UCSD-AML1 (cell line): ENCODE data around the gene NOL6.
"Not testable (repeated sequence)": the region's sequence is repeated elsewhere in the genome, so short reads cannot be mapped to it uniquely, and the experiment has no call there.

Experiments
- DNase-seq: peaks from one replicate; lab custom pipeline; 2025; ENCODE audit not compliant: unreplicated experiment; lab: John Stamatoyannopoulos, UW

Gene NOL6

DNA sequence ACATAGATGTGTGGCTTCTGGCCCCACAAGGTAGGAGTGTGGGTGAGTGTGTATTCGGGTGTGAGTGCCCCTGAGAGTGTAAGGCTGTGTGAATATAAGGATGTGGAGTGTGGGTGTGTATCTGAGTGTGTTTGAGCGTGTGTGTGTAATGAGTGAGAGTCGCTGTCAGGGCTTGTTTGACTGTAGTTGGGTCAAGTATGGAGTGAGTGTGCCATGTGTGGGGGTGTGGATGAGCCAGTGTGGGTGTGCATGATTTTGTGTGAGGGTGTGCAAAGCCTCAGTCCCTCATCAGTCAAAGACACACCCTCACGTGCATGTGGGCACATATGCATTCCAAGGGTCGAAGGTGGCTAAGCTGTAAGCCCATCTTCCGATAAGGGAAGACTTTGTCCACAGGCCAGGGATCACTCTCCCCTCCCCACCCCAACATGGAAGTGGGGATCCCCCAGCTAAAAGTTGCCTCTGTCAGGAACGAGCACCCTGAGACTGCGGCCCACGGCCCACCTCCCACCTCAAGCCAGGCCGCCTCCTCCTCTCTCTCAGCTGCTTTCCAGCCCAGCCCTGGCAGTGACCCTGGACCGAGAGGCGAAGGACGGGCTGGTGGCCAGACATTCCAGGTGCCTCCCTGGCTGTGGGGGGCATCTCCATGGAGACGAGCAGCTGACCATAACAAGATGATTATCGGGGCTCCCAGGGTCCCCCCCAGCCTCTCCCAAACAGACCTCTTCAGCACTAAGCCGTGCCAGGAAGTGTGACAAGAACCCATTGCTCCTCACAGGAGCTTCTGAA, 39.2 kb downstream of the NOL6 start:
- no peak for DNase-seq

DNA sequence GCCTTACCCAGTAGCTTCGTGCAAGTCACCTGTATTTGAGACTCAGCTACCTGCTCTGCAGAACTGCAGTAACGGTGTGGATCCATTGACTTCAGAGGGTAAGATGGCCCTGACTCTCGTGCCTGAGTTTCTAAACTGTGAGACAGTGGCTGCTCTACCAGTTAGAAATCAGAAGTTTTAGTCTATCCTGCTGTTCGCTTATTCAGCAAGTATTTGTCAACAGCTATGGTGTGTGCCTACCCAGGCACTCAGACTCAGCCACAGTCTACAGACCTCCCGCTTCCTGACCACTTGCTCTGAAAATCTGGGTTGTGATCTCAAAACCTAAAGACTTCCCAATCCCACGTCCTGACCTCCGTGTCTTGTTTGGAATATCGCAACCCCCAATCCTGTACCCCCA, 39.9 kb downstream of the NOL6 start:
- no peak for DNase-seq

DNA sequence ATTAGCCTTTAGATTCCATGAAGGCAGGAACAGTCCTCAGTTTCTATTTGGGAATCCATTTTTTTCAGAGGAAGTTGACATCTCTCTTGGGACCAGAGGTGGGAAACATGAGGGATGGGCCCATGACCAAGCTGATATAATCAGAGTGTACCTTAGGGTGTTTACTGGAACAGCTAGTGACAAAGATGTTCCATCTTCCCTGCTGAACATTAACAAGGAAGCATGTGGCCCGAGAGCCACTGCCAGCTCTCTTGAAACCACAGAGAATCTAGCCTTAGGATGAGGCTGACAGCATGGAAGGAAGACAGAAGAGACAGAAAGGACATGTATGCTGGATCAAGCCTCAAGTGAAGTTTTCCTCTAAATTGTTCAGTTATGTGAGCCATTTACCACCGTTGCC, 42.3 kb downstream of the NOL6 start:
- no peak for DNase-seq

DNA sequence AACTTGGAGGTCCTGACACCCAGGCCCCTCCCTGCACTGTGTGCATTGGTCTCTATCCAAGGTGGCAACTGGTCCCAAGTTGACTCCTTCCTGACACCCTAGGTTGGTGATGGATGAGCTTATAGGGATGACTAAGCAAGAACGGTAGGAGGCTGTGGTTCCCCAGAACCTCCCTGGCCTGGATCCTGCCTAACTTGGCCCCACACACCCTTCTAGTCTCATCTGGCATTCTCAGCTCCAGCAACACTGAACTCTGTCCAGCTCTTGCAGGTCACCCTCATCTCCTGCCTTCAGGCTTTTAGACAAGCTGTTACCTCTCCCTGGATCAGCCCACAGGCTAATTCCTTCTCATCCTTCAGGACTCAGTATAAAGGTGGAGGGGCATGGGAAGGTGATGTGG, 42.8 kb downstream of the NOL6 start:
- no peak for DNase-seq

DNA sequence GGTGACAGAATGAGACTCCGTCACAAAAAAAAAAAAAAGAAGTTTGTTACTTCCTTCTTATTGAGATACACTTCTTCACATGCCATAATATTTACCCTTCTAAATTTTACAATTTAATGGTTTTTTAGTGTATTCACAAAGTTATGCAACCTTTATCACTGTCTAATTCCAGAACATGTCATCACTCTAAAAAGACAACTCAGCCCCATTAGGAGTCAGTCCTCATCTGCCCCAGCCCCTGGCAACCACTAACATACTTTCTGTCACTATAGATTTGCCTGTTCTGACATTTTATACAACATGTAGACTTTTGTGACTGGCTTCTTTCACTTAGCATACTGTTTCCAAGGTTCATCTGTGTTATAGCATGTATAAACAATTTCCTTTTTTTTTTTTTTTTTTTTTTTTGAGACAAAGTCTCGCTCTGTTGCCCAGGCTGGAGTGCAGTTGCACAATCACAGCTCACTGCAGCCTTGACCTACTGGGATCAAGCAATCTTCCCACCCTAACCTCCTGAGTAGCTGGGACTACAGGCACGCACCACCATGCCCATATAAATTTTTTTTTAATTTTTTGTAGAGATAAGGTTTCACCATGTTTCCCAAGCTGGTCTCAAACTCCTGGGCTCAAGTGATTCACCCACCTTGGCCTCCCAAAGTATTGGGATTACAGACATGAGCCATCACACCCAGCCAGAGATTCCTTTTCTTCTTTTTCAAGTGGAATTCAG, 44.3 kb downstream of the NOL6 start:
- no peak for DNase-seq

DNA sequence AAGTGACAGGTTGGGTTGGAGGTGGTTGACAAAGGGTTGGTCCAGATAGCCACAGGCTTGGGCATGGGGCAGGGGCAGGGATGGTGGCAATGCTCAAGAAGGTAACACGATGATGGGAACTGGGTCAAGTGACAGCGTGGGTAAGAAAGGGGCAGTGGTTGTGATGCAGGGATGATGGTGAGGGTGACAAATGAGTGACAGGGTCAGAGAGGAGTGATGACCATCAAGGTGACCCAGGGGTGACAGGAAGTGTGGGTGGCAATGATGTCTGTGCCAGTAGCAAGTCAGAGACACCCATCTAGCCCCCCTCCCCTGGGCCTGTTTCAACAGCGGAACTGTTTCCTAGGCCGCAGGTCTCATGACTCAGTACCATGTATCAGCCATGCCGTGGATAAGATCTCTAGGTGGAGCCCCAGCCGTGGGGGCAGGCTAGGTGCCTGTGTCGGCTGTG, 46.9 kb downstream of the NOL6 start:
- no peak for DNase-seq

DNA sequence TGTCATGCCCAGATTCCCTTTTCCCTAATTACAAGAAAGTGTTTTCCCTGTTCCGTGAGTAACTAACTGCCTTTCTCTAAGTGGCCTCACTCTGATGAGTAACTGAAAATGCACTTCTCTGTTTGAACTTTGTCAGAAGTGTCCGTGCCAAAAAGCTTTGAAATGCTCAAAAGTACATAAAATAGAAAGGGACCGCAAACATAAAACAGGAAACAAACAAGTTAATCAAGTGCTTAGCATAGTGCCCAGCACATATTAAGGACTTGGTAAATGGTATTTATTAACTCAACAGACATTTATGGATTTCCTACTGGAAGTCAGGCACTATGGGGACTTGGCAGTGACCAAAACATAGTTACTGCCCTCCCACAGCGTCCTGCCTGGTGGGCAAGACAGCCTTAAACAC, 48.6 kb downstream of the NOL6 start:
- no peak for DNase-seq

DNA sequence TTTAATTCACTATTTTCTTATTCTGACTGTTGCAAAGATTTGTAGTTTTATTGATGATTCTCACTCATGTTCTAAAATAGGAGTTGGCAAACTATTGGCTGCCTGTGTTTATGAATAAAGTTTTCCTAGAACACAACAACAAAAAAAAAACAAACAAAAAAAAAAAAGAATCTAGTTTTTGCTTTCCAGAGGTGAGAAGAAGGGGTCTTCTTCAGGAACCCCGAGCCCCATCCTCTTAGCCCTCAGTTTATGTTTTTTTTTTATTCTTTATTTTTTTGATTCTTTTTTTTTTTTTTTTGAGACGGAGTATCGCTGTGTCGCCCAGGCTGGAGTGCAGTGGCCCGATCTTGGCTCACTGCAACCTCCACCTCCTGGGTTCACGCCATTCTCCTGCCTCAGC, 49.2 kb downstream of the NOL6 start:
- not testable (repeated sequence) for DNase-seq

DNA sequence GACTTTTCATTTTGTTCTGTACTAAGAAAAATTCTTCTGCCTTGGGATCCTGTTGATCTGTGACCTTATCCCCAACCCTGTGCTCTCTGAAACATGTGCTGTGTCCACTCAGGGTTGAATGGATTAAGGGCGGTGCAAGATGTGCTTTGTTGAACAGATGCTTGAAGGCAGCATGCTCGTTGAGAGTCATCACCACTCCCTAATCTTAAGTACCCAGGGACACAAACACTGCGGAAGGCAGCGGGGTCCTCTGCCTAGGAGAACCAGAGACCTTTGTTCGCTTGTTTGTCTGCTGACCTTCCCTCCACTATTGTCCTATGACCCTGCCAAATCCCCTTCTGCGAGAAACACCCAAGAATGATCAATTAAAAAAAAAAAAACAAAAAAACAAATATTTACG, 49.7 kb downstream of the NOL6 start:
- DNase-seq = not testable (repeated sequence)

DNA sequence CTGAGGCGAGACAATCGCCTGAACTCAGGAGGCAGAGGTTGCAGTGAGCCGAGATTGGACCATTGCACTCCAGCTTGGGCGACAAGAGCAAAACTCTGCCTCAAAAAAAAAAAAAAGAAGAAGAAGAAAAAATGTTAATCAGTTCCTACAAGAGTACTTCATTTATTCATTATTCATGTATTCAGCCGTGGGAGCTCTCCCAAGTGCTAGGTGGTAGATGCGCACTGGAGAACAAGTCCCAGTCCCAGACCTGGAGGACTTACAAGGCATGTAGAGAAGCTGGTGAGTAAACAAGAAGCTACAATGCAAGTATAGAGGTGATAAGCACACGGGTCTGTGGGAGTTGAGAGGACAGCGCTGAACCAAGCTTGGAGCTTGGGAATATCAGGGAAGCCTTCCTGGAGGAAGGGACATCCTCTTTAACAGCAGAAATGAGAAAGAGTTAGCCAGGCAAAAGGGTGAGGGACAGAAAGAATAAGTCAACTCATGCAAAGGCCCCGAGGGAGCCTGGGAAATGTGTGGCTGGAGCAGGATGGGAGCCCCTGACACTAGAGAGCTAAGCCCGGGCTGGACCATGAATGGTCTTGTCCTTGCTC, 53.9 kb downstream of the NOL6 start:
- no peak for DNase-seq

DNA sequence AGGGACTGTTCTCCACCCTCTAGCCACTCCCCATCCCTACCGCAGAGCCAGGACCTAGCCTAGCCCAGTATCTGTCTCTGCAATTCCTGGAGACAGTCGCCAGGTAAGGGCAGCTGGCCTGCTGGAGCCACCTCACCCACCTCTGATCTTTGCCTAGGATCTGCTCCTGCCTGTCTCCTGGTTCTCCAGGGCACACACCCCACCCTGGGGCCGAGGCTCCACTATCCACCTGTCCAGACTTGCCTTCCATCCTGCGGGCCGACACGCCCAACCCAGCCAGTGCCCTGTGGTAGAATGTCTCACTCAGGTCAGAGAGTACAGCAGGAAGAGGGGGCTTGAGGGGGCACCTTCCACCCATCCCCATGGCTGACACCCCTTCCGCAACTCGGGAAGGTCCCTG, 55.6 kb downstream of the NOL6 start:
- DNase-seq = no peak

DNA sequence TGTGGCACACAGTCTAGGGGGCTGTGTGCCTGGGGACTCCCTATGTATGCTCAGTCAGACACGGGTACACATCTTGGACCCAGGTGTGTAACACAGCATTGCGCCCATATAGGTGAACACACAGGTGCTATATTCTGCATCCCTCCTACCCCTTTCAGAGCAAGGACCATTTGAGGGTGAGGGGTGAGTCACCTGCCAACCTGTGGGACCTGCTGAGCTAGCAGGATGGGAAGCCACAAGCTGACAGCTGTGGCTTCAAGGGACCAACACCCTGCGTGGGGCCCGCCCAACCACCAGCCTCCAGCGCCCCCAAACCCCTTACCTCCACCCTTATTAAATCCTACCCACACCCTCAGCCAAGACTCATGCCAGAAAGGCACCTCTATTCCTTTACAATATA, 56.7 kb downstream of the NOL6 start:
- DNase-seq = no peak

DNA sequence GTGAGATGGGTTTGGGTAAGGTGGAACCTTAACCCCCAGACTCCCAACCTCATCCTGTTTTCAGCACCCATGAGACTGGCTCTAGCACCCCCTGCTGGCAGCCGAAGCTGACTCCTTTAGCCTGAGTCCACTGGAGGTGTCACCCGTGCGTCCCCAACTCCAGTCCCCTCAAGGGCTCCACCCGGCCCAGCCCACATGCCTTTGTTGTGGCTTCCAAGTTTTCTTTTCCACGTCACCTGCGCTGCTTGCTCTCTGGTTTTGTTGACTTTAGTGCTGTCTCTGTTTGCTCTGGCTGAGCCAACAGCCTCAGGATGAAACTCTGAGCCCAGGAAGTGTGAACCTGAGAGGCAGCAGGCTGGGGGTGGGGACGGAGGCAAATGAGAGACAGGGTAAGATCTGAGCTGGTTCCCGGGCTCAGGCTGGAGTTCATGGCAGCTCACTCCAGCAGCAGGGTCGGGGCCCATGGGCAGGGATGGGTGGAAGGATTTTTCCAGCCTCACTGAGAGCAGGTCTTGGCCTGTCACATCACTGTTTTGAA, 58.2 kb downstream of the NOL6 start:
- peak; percentile 65 for DNase-seq

DNA sequence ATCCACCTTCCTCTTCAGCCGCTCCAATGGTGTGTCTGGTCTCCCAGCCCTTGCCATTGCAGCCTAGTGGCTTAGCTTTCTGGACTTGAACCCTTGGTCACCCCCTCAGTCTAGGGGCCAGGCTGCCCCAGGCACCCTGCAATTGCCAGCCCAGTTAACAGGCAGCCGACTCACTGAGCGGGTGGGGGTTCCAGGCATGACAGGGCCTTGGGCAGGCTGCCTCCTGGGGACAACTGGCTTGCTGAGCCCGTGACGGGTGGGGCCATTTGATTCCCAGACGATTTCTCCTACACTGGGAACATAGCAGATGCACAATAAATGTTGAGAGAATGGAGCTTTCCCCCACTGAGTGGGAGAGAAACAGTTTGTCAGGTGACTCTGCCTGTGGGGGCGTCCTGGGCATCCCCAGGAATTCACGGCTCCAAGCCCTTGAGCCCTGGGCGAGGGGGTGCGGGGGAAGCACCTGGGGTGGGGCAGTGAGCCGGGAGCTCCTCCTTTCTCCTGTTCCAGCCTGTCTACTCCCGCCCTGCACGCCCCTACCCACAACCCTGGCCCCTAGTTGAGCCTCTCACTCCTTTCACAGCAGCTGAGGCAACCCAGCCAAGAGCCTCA, 58.7 kb downstream of the NOL6 start:
- DNase-seq = no peak

DNA sequence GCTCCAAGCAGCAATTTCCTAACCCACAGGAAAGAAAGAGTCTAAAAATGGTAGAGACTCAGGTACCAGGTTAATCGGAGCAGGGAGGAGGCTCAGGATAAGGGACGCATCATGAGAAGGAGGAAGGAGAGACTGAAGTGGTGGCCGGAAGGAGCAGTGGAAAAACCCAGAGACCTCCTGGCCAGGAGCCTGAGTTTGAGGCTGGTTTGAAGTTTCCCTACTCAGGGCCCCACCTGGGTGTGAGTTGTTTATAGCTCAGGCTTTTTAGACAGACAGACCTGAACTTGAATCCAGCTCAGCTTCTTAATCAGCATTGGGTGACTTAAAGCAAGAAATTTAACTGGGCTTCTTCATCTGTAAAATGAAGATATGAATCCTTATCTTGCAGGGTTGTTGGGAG, 59.5 kb downstream of the NOL6 start:
- no peak for DNase-seq
